Peyer's patch (tissue), 4 donors: ENCODE data around the gene SLC6A2.

Source experiments
- POLR2A ChIP-seq, 2 donors: fragments of 450-650 bp; IDR thresholded peaks; one replicate each; pipeline ENCODE4 v1.5.1; 2017; ENCODE audit warnings: antibody characterized with exemption in 2 of 2, mild to moderate bottlenecking in 2 of 2, moderate library complexity in 2 of 2
- TF ChIP-seq, protein P1 (sequence below), 6 experiments: fragments of 450-650 bp in 4 of 6; fragments of 200-600 bp in 2 of 6; sonication (generic) in 1 of 6; IDR thresholded peaks; one replicate each; pipeline ENCODE4 v1.5.1; 2017 to 2019; ENCODE audit warnings: antibody characterized with exemption in 6 of 6, mild to moderate bottlenecking in 3 of 6, moderate library complexity in 1 of 6

DNA sequence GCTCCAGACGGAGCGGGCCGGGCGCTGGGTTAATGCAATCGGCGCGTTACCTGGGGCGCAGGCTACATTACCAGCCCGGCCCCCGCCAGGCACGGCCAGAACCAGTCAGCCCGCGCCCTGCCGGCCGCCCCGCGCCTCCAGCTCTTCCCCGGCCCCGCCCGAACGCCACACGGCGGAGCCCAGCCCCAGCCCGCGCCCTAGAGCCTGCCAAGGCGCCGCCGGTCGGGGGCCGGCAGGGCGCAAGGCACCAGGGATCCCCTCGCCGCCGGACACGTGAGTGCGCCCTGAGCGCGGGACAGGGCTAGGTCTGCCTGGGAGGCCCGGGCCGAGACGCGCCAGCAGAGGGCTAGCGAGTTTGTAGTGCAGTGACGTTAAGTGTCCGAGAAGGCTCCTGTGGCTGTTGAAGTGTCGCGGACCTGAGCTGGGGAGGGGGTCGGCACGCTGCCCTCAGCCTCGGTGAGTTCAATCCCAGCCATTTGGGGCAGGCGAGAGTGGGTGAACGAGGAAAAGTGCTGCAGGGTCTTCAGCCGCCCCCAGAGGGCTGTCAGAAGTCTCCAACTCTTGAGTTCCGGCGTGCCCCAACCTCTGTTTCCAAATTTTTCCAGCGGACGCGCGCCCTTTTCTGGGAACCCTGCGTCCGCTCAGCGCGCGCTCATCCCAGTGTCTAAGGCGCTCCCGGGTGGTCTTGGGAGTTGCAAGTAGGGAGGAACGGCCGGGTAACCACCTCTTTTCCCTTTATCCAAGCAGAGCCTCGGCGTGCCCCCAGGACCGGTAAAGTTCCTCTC is at the start of gene SLC6A2:
- TF ChIP-seq POLR2A (IDR thresholded peaks at IDR 0.05) = no peak
- TF ChIP-seq, protein P1, sequence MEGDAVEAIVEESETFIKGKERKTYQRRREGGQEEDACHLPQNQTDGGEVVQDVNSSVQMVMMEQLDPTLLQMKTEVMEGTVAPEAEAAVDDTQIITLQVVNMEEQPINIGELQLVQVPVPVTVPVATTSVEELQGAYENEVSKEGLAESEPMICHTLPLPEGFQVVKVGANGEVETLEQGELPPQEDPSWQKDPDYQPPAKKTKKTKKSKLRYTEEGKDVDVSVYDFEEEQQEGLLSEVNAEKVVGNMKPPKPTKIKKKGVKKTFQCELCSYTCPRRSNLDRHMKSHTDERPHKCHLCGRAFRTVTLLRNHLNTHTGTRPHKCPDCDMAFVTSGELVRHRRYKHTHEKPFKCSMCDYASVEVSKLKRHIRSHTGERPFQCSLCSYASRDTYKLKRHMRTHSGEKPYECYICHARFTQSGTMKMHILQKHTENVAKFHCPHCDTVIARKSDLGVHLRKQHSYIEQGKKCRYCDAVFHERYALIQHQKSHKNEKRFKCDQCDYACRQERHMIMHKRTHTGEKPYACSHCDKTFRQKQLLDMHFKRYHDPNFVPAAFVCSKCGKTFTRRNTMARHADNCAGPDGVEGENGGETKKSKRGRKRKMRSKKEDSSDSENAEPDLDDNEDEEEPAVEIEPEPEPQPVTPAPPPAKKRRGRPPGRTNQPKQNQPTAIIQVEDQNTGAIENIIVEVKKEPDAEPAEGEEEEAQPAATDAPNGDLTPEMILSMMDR (IDR thresholded peaks at IDR 0.05) = no peak
